ENCODE measurements around the gene PCDH18. TPM values are rescaled to one million over a fixed set of nuclear protein-coding genes. Genes with fewer than 3 reads are reported as not detected.
"Not testable (repeated sequence)": the region's sequence is repeated elsewhere in the genome, so short reads cannot be mapped to it uniquely, and the experiment has no call there.

The PCDH18 gene
- total and polyA plus RNA-seq, 2 experiments from 2014 or later, result 17.2 to 70.9 TPM

GRCh38 chr4:137519406-137519805 lies 12.9 kb downstream of the PCDH18 start:
- no peak overlapping the region for H3K27ac ChIP-seq
- no peaks in the 10 kb centered on the region for H3K27me3 ChIP-seq
- H3K79me2 ChIP-seq, result peaks cover 21% of the 10 kb centered on the region
- no peak overlapping the region for H3K4me2 ChIP-seq
- no peak for TF ChIP-seq EZH2 (IDR thresholded peaks at IDR 0.05; ENCODE audit: borderline replicate concordance)
- TF ChIP-seq EZH2phosphoT487 (IDR thresholded peaks at IDR 0.05; ENCODE audit: low read depth, severe bottlenecking, unreplicated experiment), result no peak
- TF ChIP-seq, protein P1, sequence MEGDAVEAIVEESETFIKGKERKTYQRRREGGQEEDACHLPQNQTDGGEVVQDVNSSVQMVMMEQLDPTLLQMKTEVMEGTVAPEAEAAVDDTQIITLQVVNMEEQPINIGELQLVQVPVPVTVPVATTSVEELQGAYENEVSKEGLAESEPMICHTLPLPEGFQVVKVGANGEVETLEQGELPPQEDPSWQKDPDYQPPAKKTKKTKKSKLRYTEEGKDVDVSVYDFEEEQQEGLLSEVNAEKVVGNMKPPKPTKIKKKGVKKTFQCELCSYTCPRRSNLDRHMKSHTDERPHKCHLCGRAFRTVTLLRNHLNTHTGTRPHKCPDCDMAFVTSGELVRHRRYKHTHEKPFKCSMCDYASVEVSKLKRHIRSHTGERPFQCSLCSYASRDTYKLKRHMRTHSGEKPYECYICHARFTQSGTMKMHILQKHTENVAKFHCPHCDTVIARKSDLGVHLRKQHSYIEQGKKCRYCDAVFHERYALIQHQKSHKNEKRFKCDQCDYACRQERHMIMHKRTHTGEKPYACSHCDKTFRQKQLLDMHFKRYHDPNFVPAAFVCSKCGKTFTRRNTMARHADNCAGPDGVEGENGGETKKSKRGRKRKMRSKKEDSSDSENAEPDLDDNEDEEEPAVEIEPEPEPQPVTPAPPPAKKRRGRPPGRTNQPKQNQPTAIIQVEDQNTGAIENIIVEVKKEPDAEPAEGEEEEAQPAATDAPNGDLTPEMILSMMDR (IDR thresholded peaks at IDR 0.05; ENCODE audit: poor library complexity), result no peak
- H3K9me2 ChIP-seq (replicated peaks; ENCODE audit: insufficient read depth), result no peaks in the 10 kb centered on the region
- no peak for DNase-seq (ENCODE audit: low spot score)
- H3K4me3 ChIP-seq, result no peak overlapping the region
- no peaks in the 10 kb centered on the region for H3K36me3 ChIP-seq (replicated peaks; ENCODE audit: insufficient read depth, low read depth)
- H3K9me3 ChIP-seq (ENCODE audit: low read depth), result no peaks in the 10 kb centered on the region
- no peaks in the 10 kb centered on the region for H3K4me1 ChIP-seq (ENCODE audit: insufficient read depth)
- H2AFZ ChIP-seq, result no peak overlapping the region
- H4K20me1 ChIP-seq (ENCODE audit: insufficient read depth, poor library complexity, severe bottlenecking), result peaks cover 6% of the 10 kb centered on the region
- WGBS (ENCODE audit: low lambda C conversion rate, missing lambda C conversion rate), result 61% methylated on average over 2 of the region's 2 CpGs

DNA sequence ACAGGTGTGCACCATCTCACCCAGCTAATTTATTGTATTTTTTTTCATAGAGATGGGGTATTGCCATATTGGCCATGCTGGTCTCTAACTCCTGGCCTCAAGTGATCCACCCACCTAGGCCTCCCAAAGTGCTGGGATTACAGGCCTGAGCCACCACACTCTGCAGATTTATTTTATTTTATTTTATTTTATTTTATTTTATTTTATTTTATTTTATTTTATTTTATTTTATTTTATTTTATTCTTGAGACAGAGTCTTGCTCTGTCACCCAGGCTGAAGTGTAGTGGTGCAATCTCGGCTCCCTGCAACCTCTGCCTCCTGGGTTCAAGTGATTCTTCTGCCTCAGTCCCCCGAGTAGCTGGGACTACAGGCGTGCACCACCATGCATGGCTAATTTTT lies 15.0 kb downstream of the PCDH18 start:
- not testable (repeated sequence) for H4K20me1 ChIP-seq (ENCODE audit: insufficient read depth, poor library complexity, severe bottlenecking); H3K4me2 ChIP-seq; DNase-seq (ENCODE audit: low spot score); H3K36me3 ChIP-seq (replicated peaks; ENCODE audit: insufficient read depth, low read depth); H2AFZ ChIP-seq; H3K4me1 ChIP-seq (ENCODE audit: insufficient read depth); H3K27me3 ChIP-seq; H3K27ac ChIP-seq; H3K79me2 ChIP-seq; H3K4me3 ChIP-seq; H3K9me3 ChIP-seq (ENCODE audit: low read depth); H3K9me2 ChIP-seq (replicated peaks; ENCODE audit: insufficient read depth)
- WGBS (ENCODE audit: low lambda C conversion rate, missing lambda C conversion rate), result 93% methylated on average over 3 of the region's 3 CpGs

- no peaks in the 10 kb centered on the region for H3K9me3 ChIP-seq (ENCODE audit: low read depth)
- H3K4me3 ChIP-seq, result no peak overlapping the region
- TF ChIP-seq EZH2phosphoT487 (IDR thresholded peaks at IDR 0.05; ENCODE audit: low read depth, severe bottlenecking, unreplicated experiment) (no peak), EZH2 (IDR thresholded peaks at IDR 0.05; ENCODE audit: borderline replicate concordance) (no peak)
- TF ChIP-seq, protein P1 (IDR thresholded peaks at IDR 0.05; ENCODE audit: poor library complexity), result no peak
- H3K27ac ChIP-seq, result no peak overlapping the region
- no peaks in the 10 kb centered on the region for H3K36me3 ChIP-seq (replicated peaks; ENCODE audit: insufficient read depth, low read depth)
- H3K79me2 ChIP-seq, result no peaks in the 10 kb centered on the region
- no peak overlapping the region for H3K4me2 ChIP-seq
- no peaks in the 10 kb centered on the region for H3K27me3 ChIP-seq
- H3K4me1 ChIP-seq (ENCODE audit: insufficient read depth), result peaks cover 4% of the 10 kb centered on the region
- no peak for DNase-seq (ENCODE audit: low spot score)
- no peaks in the 10 kb centered on the region for H3K9me2 ChIP-seq (replicated peaks; ENCODE audit: insufficient read depth)
- WGBS (ENCODE audit: low lambda C conversion rate, missing lambda C conversion rate), result 69% methylated on average over 3 of the region's 3 CpGs
- no peak overlapping the region for H2AFZ ChIP-seq
- H4K20me1 ChIP-seq (ENCODE audit: insufficient read depth, poor library complexity, severe bottlenecking), result no peaks in the 10 kb centered on the region
Measured at GRCh38 chr4:137514406-137515111, 17.7 kb downstream of the PCDH18 start.

GRCh38 chr4:137510557-137511265 lies 21.6 kb downstream of the PCDH18 start:
- H3K36me3 ChIP-seq (replicated peaks; ENCODE audit: insufficient read depth, low read depth), result no peaks in the 10 kb centered on the region
- no peaks in the 10 kb centered on the region for H3K9me2 ChIP-seq (replicated peaks; ENCODE audit: insufficient read depth)
- no peak overlapping the region for H3K4me3 ChIP-seq
- no peaks in the 10 kb centered on the region for H4K20me1 ChIP-seq (ENCODE audit: insufficient read depth, poor library complexity, severe bottlenecking)
- H3K79me2 ChIP-seq, result no peaks in the 10 kb centered on the region
- no peaks in the 10 kb centered on the region for H3K9me3 ChIP-seq (ENCODE audit: low read depth)
- peak overlapping the region; percentile 17 for H3K27ac ChIP-seq
- H3K4me2 ChIP-seq, result peak overlapping the region; percentile 3
- no peak overlapping the region for H2AFZ ChIP-seq
- TF ChIP-seq EZH2 (IDR thresholded peaks at IDR 0.05; ENCODE audit: borderline replicate concordance) (no peak), EZH2phosphoT487 (IDR thresholded peaks at IDR 0.05; ENCODE audit: low read depth, severe bottlenecking, unreplicated experiment) (no peak)
- TF ChIP-seq, protein P1 (IDR thresholded peaks at IDR 0.05; ENCODE audit: poor library complexity), result no peak
- peaks cover 4% of the 10 kb centered on the region for H3K4me1 ChIP-seq (ENCODE audit: insufficient read depth)
- 61% methylated on average over 2 of the region's 2 CpGs for WGBS (ENCODE audit: low lambda C conversion rate, missing lambda C conversion rate)
- no peaks in the 10 kb centered on the region for H3K27me3 ChIP-seq
- DNase-seq (ENCODE audit: low spot score), result peak; percentile 54
